ENCODE data around the gene ARL16. TPM values are rescaled to one million over a fixed set of nuclear protein-coding genes. Genes with fewer than 3 reads are reported as not detected.

ARL16 gene
- total and polyA plus RNA-seq, 9 donors, result 22.8 to 55.5 (median 31.1) TPM

- no peaks in the 10 kb centered on the region for H3K4me1 ChIP-seq (ENCODE audit: insufficient read depth)
- peaks cover 0 to 10% of the 10 kb centered on the region in 2 donors for H3K9me3 ChIP-seq
- 18 to 28% (median 25%) methylated on average over 19 to 21 of the region's 21 CpGs for WGBS, 3 donors
- H3K36me3 ChIP-seq, result no peaks in the 10 kb centered on the region
- H3K27me3 ChIP-seq, result peaks cover 14% of the 10 kb centered on the region
- intact Hi-C loops (cut with DNase I), result no loop called here
- no peak overlapping the region for H3K27ac ChIP-seq
- TF ChIP-seq CTCF (IDR thresholded peaks at IDR 0.05) (no peak), EP300 (IDR thresholded peaks at IDR 0.05) (no peak), POLR2A (IDR thresholded peaks at IDR 0.05) (no peak)
- no peak for DNase-seq
- H3K4me3 ChIP-seq, result no peak overlapping the region
Measured at GRCh38 chr17:81647640-81648012, 36.0 kb downstream of the ARL16 start.

- no peak overlapping the region for H3K4me3 ChIP-seq
- peaks cover 14% of the 10 kb centered on the region for H3K27me3 ChIP-seq
- intact Hi-C loops (cut with DNase I), result no loop called here
- no peak for DNase-seq
- H3K27ac ChIP-seq, result no peak overlapping the region
- H3K36me3 ChIP-seq, result no peaks in the 10 kb centered on the region
- WGBS, 3 donors, result 52 to 70% (median 58%) methylated on average over 12 of the region's 12 CpGs
- TF ChIP-seq CTCF (IDR thresholded peaks at IDR 0.05) (no peak), EP300 (IDR thresholded peaks at IDR 0.05) (no peak), POLR2A (IDR thresholded peaks at IDR 0.05) (no peak)
- peaks cover 0 to 10% of the 10 kb centered on the region in 2 donors for H3K9me3 ChIP-seq
- no peaks in the 10 kb centered on the region for H3K4me1 ChIP-seq (ENCODE audit: insufficient read depth)
Measured at GRCh38 chr17:81646869-81647600, 36.6 kb downstream of the ARL16 start.

- no peaks in the 10 kb centered on the region for H3K4me1 ChIP-seq (ENCODE audit: insufficient read depth)
- H3K27me3 ChIP-seq, result peaks cover 14% of the 10 kb centered on the region
- no peak overlapping the region for H3K4me3 ChIP-seq
- WGBS, 3 donors, result 85 to 87% (median 86%) methylated on average over 25 to 29 of the region's 29 CpGs
- H3K9me3 ChIP-seq, result peaks cover 0 to 10% of the 10 kb centered on the region in 2 donors
- DNase-seq, result no peak
- H3K36me3 ChIP-seq, result no peaks in the 10 kb centered on the region
- H3K27ac ChIP-seq, result no peak overlapping the region
- no peak for TF ChIP-seq EP300 (IDR thresholded peaks at IDR 0.05)
- TF ChIP-seq CTCF (IDR thresholded peaks at IDR 0.05), result no peak
- no peak for TF ChIP-seq POLR2A (IDR thresholded peaks at IDR 0.05)
- intact Hi-C loops (cut with DNase I), result no loop called here
Measured at GRCh38 chr17:81644976-81645952, 38.3 kb downstream of the ARL16 start.

GRCh38 chr17:81644496-81644895, 39.1 kb downstream of the ARL16 start:
- WGBS, 3 donors, result 44 to 76% (median 63%) methylated on average over 14 to 15 of the region's 15 CpGs
- H3K9me3 ChIP-seq, result peaks cover 0 to 10% of the 10 kb centered on the region in 2 donors
- peaks cover 9% of the 10 kb centered on the region for H3K27me3 ChIP-seq
- intact Hi-C loops (cut with DNase I), result no loop called here
- no peak for DNase-seq
- H3K36me3 ChIP-seq, result no peaks in the 10 kb centered on the region
- H3K4me3 ChIP-seq, result no peak overlapping the region
- TF ChIP-seq CTCF (IDR thresholded peaks at IDR 0.05), result no peak
- TF ChIP-seq EP300 (IDR thresholded peaks at IDR 0.05), result no peak
- no peak for TF ChIP-seq POLR2A (IDR thresholded peaks at IDR 0.05)
- H3K27ac ChIP-seq, result no peak overlapping the region
- no peaks in the 10 kb centered on the region for H3K4me1 ChIP-seq (ENCODE audit: insufficient read depth)

All from ovary (tissue), 9 donors.